ENCODE results near the gene GJA4.

GRCh38 chr1:34778381-34778780 is 14.4 kb upstream of the GJA4 start:
- TF ChIP-seq POLR2AphosphoS5 (IDR thresholded peaks at IDR 0.05; ENCODE audit: low read depth, low read length) (no peak), CTCF (IDR thresholded peaks at IDR 0.05 in 2 of 3, conservative IDR thresholded peaks at IDR 0.05 in 1 of 3; ENCODE audit: borderline replicate concordance in 1 of 3, insufficient read depth in 1 of 3, low read depth in 2 of 3, low read length in 2 of 3) (no peak), POLR2A (IDR thresholded peaks at IDR 0.05; ENCODE audit: borderline replicate concordance, extremely low read depth, insufficient read depth, insufficient read length) (no peak), RAD21 (IDR thresholded peaks at IDR 0.05; ENCODE audit: low read depth) (no peak), ZFX (IDR thresholded peaks at IDR 0.05) (no peak), ZNF274 (IDR thresholded peaks at IDR 0.05; ENCODE audit: low read depth, low read length) (no peak), EZH2phosphoT487 (IDR thresholded peaks at IDR 0.05; ENCODE audit: borderline replicate concordance) (no peak), CEBPB (IDR thresholded peaks at IDR 0.05; ENCODE audit: low read depth) (no peak)
